Right lobe of liver (tissue), 6 donors: ENCODE data around the gene MAPK14. TPM values are rescaled to one million over a fixed set of nuclear protein-coding genes. Genes with fewer than 3 reads are reported as not detected.

Experiments used
- ATAC-seq, 4 donors: fragments of 200-7000 bp; cut with Tn5 transposase; one replicate each; pipeline ENCODE4 v1.9.1; 2020; ENCODE audit warnings: mild to moderate bottlenecking in 4 of 4, moderate library complexity in 4 of 4
- DNase-seq, 3 donors: peaks; one replicate each; pipeline ENCODE4 v3.0.0-alpha.2; 2020
- H3K27ac ChIP-seq, 3 donors: fragments of 200-600 bp; one replicate each; pipeline ENCODE4 v1.8.0; 2022
- H3K27me3 ChIP-seq, 2 donors: fragments of 200-600 bp; one replicate each; pipeline ENCODE4 v1.8.0; 2022
- H3K36me3 ChIP-seq, 4 donors: fragments of 200-600 bp; sonication (generic) in 1 of 4; one replicate each; pipeline versions ENCODE4 v1.5.1 to v1.8.0; 2017 to 2022; ENCODE audit warnings: control low read depth in 1 of 4
- H3K4me1 ChIP-seq, 4 donors: fragments of 200-600 bp; sonication (generic) in 1 of 4; one replicate each; pipeline versions ENCODE4 v1.5.1 to v1.8.0; 2017 to 2022; ENCODE audit warnings: control low read depth in 1 of 4
- H3K4me3 ChIP-seq, 3 donors: fragments of 200-600 bp; one replicate each; pipeline ENCODE4 v1.8.0; 2022
- H3K9me3 ChIP-seq, 4 donors: fragments of 200-600 bp; sonication (generic) in 1 of 4; one replicate each; pipeline versions ENCODE4 v1.5.1 to v1.8.0; 2017 to 2022; ENCODE audit warnings: control low read depth in 1 of 4
- CTCF ChIP-seq, 4 donors: fragments of 200-600 bp in 3 of 4; fragments of 450-650 bp in 1 of 4; IDR thresholded peaks; one replicate each; pipeline versions ENCODE4 v1.5.1 to v1.8.0; 2016 to 2022; ENCODE audit warnings: antibody characterized with exemption in 4 of 4, mild to moderate bottlenecking in 2 of 4
- POLR2A ChIP-seq: fragments of 450-650 bp; IDR thresholded peaks from one replicate; pipeline ENCODE4 v1.6.1; 2017; ENCODE audit warnings: antibody characterized with exemption, mild to moderate bottlenecking
- WGBS: methylation state at CpG from one replicate; pipeline ENCODE4 v1.1.6; 2018; ENCODE audit warnings: low coverage, low lambda C conversion rate; ENCODE audit not compliant: insufficient coverage; ENCODE audit errors: missing lambda C conversion rate; 5-methylcytosine and 5-hydroxymethylcytosine counted together
- intact Hi-C, 2 donors: fragments of 100-400 bp; cut with DNase I; formaldehyde crosslinking; loops; one replicate each; pipeline versions ENCODE4 v1.11.2 to v1.14.1; 2022
- total RNA-seq, 6 experiments: library from RNA; depleted of rRNA in 2 of 6; stranded (reverse); fragments of >200 nt in 2 of 6; fragmentation: NEBNext Ultra II Directional in 3 of 6; extraction: Animal tissue kit (Norgen Biotek cat#: 25700) in 3 of 6; gene quantifications; one replicate each; pipeline versions ENCODE4 v1.1.0 to v1.2.4, GENCODE V29; 2016 to 2023
- donor health status: DM: no; HTN: yes; CAD: no.
- donor health status: DM: no; HTN: no; CAD: no.
- donor health status: DM: no; HTN: no; CAD: no.
- donor health status: DM: no; HTN: yes; CAD: no.
- donor health status: DM: no; HTN: yes; CAD: no.

MAPK14 gene
- total RNA-seq, 6 experiments from 2014 or later = 37.9 to 53.3 (median 45.3) TPM

DNA sequence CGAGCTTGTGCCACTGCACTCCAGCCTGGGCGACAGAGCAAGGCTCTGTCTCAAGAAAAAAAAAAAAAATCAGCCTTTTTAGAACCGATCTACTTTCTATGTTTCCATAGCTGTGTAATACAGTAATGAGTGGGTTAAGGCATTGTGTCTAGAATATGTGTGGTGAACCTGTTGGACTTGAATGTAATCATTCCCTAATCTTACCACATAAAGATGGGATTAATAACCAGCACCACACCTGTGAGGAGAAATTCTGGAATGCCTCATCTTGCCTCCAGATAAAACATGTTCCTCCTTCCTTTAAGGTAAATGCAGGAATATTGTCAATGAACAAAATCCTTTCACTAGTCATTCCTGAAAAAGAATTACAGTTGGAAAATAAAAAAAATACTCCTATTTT is 43.7 kb downstream of the MAPK14 start:
- no peak for ATAC-seq
- no peak for TF ChIP-seq CTCF (IDR thresholded peaks at IDR 0.05)
- DNase-seq = no peak
- Histone ChIP-seq H3K36me3 (peaks cover 0 to 4% (median 0%) of the 10 kb centered on the region in 4 donors), H3K27ac (no peak overlapping the region), H3K4me1 (peaks cover 0 to 44% (median 3%) of the 10 kb centered on the region in 4 donors), H3K9me3 (no peaks in the 10 kb centered on the region), H3K4me3 (no peak overlapping the region), H3K27me3 (no peaks in the 10 kb centered on the region)
- intact Hi-C loops = no loop called here
- 100% methylated on average over 3 of the region's 3 CpGs for WGBS

DNA sequence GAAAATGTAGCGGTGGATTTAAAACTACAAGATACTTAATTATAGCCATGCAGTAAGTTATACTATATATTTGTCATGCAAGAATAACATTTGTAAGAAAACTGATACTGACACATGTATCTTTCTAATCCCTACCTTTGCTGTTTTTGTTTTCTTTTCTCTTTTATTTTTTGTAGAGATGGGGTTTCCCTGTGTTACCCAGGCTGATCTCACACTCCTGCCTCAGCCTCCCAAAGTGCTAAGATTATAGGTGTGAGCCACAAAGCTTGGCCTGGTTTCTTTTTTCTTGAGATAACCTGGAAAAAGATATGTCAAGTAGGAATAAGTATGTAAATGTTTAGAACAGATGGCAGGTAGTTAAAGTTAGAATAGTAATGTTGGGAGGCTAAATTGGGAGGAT is 44.1 kb downstream of the MAPK14 start:
- no peak for TF ChIP-seq CTCF (IDR thresholded peaks at IDR 0.05)
- TF ChIP-seq POLR2A = no peak
- Histone ChIP-seq H3K4me1 (peaks cover 0 to 40% (median 3%) of the 10 kb centered on the region in 4 donors), H3K9me3 (no peaks in the 10 kb centered on the region), H3K36me3 (peaks cover 0 to 7% (median 0%) of the 10 kb centered on the region in 4 donors), H3K27me3 (no peaks in the 10 kb centered on the region), H3K27ac (no peak overlapping the region), H3K4me3 (no peak overlapping the region)
- intact Hi-C loops = no loop called here
- WGBS = 100% methylated on average over 1 of the region's 1 CpG
- DNase-seq = no peak
- ATAC-seq = no peak

- TF ChIP-seq CTCF (IDR thresholded peaks at IDR 0.05) = no peak
- TF ChIP-seq POLR2A = no peak
- Histone ChIP-seq H3K4me1 (peaks cover 0 to 31% (median 3%) of the 10 kb centered on the region in 4 donors), H3K36me3 (peaks cover 0 to 9% (median 0%) of the 10 kb centered on the region in 4 donors), H3K9me3 (no peaks in the 10 kb centered on the region), H3K27ac (no peak overlapping the region), H3K4me3 (no peak overlapping the region), H3K27me3 (no peaks in the 10 kb centered on the region)
- ATAC-seq = no peak
- intact Hi-C loops = no loop called here
- DNase-seq = no peak
- WGBS = 86% methylated on average over 4 of the region's 4 CpGs
Observed at GRCh38 chr6:36072681-36073080, 45.1 kb downstream of the MAPK14 start.

DNA sequence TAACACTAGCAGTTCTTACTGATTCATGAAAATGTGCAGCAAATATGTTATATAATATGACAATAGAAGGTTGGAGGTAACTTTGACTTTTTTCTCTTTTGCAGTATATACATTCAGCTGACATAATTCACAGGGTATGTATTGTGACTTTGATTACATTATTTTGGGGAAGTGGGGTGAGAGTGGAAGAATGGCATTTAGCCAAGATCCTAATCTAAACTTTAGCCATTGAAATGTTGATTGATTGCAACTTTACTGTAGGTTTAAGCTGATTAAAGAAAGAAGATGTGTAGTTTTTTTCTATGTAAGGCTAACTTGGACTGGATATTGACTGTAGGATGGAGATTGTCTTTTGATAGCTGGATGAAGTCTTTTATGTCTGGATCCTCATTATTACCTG is 46.0 kb downstream of the MAPK14 start:
- TF ChIP-seq CTCF (IDR thresholded peaks at IDR 0.05) = no peak
- no peak for TF ChIP-seq POLR2A
- ATAC-seq = no peak
- intact Hi-C loops = no loop called here
- Histone ChIP-seq H3K36me3 (peaks cover 0 to 17% (median under 1%) of the 10 kb centered on the region in 4 donors), H3K4me3 (no peak overlapping the region), H3K4me1 (peaks cover 0 to 26% (median 3%) of the 10 kb centered on the region in 4 donors), H3K9me3 (no peaks in the 10 kb centered on the region), H3K27ac (no peak overlapping the region), H3K27me3 (no peaks in the 10 kb centered on the region)
- no peak for DNase-seq

- Histone ChIP-seq H3K4me1 (peaks cover 0 to 12% (median 3%) of the 10 kb centered on the region in 4 donors), H3K36me3 (peaks cover 0 to 34% (median 7%) of the 10 kb centered on the region in 4 donors), H3K27ac (peak overlapping the region; percentile 48 to 63 (median 49)), H3K27me3 (no peaks in the 10 kb centered on the region), H3K9me3 (no peaks in the 10 kb centered on the region), H3K4me3 (no peak overlapping the region)
- 6% methylated on average over 3 of the region's 3 CpGs for WGBS
- peak; percentile 97 to 99 (median 98) for ATAC-seq
- DNase-seq = peak; percentile 54 to 79 (median 62)
- TF ChIP-seq CTCF (IDR thresholded peaks at IDR 0.05) (peak; percentile 17 to 53 (median 34)), POLR2A (no peak)
- intact Hi-C loops = no loop called here
Observed at GRCh38 chr6:36075656-36076055, 48.0 kb downstream of the MAPK14 start.
